Lower lobe of right lung (tissue), 2 donors: Measurements from ENCODE around the gene TMEM244. TPM values are rescaled to one million over a fixed set of nuclear protein-coding genes. Genes with fewer than 3 reads are reported as not detected.

Source experiments
- ATAC-seq, 2 donors: fragments of 200-7000 bp; cut with Tn5 transposase; one replicate each; pipeline ENCODE4 v1.9.1; 2020 to 2022; ENCODE audit warnings: mild to moderate bottlenecking in 2 of 2, moderate library complexity in 2 of 2
- DNase-seq: peaks from one replicate; pipeline ENCODE4 v3.0.0-alpha.2; 2020
- H3K27ac ChIP-seq: fragments of 200-600 bp; one replicate; pipeline ENCODE4 v1.8.0; 2022
- H3K27me3 ChIP-seq: fragments of 200-600 bp; one replicate; pipeline ENCODE4 v1.8.0; 2022; ENCODE audit warnings: low read depth
- H3K36me3 ChIP-seq: fragments of 200-600 bp; one replicate; pipeline ENCODE4 v1.8.0; 2022; ENCODE audit warnings: mild to moderate bottlenecking
- H3K4me1 ChIP-seq: fragments of 200-600 bp; one replicate; pipeline ENCODE4 v1.8.0; 2022
- H3K4me3 ChIP-seq: fragments of 200-600 bp; one replicate; pipeline ENCODE4 v1.8.0; 2022; ENCODE audit warnings: mild to moderate bottlenecking
- H3K9me3 ChIP-seq: fragments of 200-600 bp; one replicate; pipeline ENCODE4 v1.8.0; 2022
- CTCF ChIP-seq: fragments of 200-600 bp; IDR thresholded peaks from one replicate; pipeline ENCODE4 v1.8.0; 2022; ENCODE audit warnings: antibody characterized with exemption, mild to moderate bottlenecking
- intact Hi-C: fragments of 100-400 bp; cut with DNase I; formaldehyde crosslinking; loops from one replicate; pipeline ENCODE4 v1.11.0; 2022
- total RNA-seq: library from RNA; stranded (reverse); fragmentation: NEBNext Ultra II Directional; extraction: Animal tissue kit (Norgen Biotek cat#: 25700); gene quantifications from one replicate; pipeline ENCODE4 v1.2.1, GENCODE V29; 2021
- donor health status: DM: no; HTN: yes; CAD: no; lungs with severe emphysema.

The TMEM244 gene
- total RNA-seq, 1 donor from 2014 or later, result not detected

GRCh38 chr6:129902681-129903080, 41.6 kb upstream of the TMEM244 start:
- DNase-seq (no peak), ATAC-seq (no peak)
- H3K9me3 ChIP-seq, result no peaks in the 10 kb centered on the region
- no peak for TF ChIP-seq CTCF
- no peaks in the 10 kb centered on the region for H3K27me3 ChIP-seq
- no peak overlapping the region for H3K27ac ChIP-seq
- H3K36me3 ChIP-seq, result no peaks in the 10 kb centered on the region
- H3K4me1 ChIP-seq, result no peaks in the 10 kb centered on the region
- intact Hi-C loops, result no loop called here
- no peak overlapping the region for H3K4me3 ChIP-seq

- DNase-seq (no peak), ATAC-seq (no peak)
- H3K36me3 ChIP-seq, result no peaks in the 10 kb centered on the region
- H3K27me3 ChIP-seq, result no peaks in the 10 kb centered on the region
- no peak for TF ChIP-seq CTCF
- H3K9me3 ChIP-seq, result no peaks in the 10 kb centered on the region
- H3K27ac ChIP-seq, result no peak overlapping the region
- H3K4me3 ChIP-seq, result no peak overlapping the region
- H3K4me1 ChIP-seq, result no peaks in the 10 kb centered on the region
- intact Hi-C loops, result no loop called here
Measured at GRCh38 chr6:129901910-129902309, 40.8 kb upstream of the TMEM244 start.

GRCh38 chr6:129895692-129896091, 34.6 kb upstream of the TMEM244 start:
- no peak for TF ChIP-seq CTCF
- Histone ChIP-seq H3K27me3 (no peaks in the 10 kb centered on the region), H3K9me3 (no peaks in the 10 kb centered on the region), H3K4me3 (no peak overlapping the region), H3K4me1 (no peaks in the 10 kb centered on the region), H3K36me3 (no peaks in the 10 kb centered on the region), H3K27ac (no peak overlapping the region)
- intact Hi-C loops, result no loop called here
- ATAC-seq, result no peak
- no peak for DNase-seq

- ATAC-seq, result peak; percentile 35 to 56
- intact Hi-C loops, result no loop called here
Measured at GRCh38 chr6:129894921-129895320, 33.8 kb upstream of the TMEM244 start.

GRCh38 chr6:129893640-129894039, 32.5 kb upstream of the TMEM244 start:
- H3K9me3 ChIP-seq, result no peaks in the 10 kb centered on the region
- ATAC-seq, result no peak
- H3K27ac ChIP-seq, result no peak overlapping the region
- DNase-seq, result no peak
- no peaks in the 10 kb centered on the region for H3K4me1 ChIP-seq
- peak; percentile 42 for TF ChIP-seq CTCF
- H3K4me3 ChIP-seq, result no peak overlapping the region
- intact Hi-C loops, result no loop called here
- no peaks in the 10 kb centered on the region for H3K36me3 ChIP-seq
- no peaks in the 10 kb centered on the region for H3K27me3 ChIP-seq

More at GRCh38 chr6:129894921-129895320, 33.8 kb upstream of the TMEM244 start:
- no peak for DNase-seq
- no peak overlapping the region for H3K27ac ChIP-seq
- TF ChIP-seq CTCF, result no peak
- H3K4me1 ChIP-seq, result no peaks in the 10 kb centered on the region
- no peaks in the 10 kb centered on the region for H3K27me3 ChIP-seq
- no peak overlapping the region for H3K4me3 ChIP-seq
- no peaks in the 10 kb centered on the region for H3K36me3 ChIP-seq
- no peaks in the 10 kb centered on the region for H3K9me3 ChIP-seq

- H3K4me3 ChIP-seq, result no peak overlapping the region
- H3K36me3 ChIP-seq, result no peaks in the 10 kb centered on the region
- no peaks in the 10 kb centered on the region for H3K9me3 ChIP-seq
- TF ChIP-seq CTCF, result no peak
- no peaks in the 10 kb centered on the region for H3K4me1 ChIP-seq
- no peak for DNase-seq
- H3K27me3 ChIP-seq, result no peaks in the 10 kb centered on the region
- no peak overlapping the region for H3K27ac ChIP-seq
- no peak for ATAC-seq
- intact Hi-C loops, result no loop called here
Measured at GRCh38 chr6:129890701-129891100, 29.6 kb upstream of the TMEM244 start.
